GM21526 (cell line): ENCODE data around the gene UTS2B.

Experiments used
- ATAC-seq: cut with Tn5 transposase; IDR thresholded peaks from one replicate; pipeline ENCODE4 v1.9.1; 2021; ENCODE audit warnings: moderate library complexity; ENCODE audit not compliant: unreplicated experiment, low FRiP score

UTS2B gene

DNA sequence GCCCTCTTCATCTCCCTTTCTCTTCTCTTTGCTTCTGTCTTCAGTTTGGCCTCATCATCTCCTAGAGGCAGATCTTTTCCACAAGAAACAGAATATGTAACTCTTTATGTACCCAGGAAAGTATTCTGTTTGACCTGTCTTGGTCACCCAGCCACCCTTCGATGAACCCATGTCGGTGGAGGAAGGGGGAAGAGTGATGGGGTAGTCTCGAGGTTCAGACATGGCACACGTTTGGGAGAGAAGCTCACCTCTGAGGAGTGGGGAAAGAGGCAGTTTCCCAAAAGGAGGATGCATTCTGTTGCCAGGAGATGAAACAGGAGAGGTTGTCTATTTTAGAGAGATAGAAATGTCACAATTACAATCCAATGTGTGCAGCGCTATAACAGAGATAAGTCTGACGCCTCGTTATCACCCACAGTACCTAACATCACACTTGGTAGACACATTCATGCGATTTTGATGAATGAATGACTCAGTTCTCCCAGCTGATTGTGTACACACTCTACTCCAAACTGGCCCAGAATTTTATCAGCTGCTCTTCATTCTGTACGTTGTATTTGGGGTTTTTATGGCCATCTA lies 1.9 kb downstream of the UTS2B start:
- peak; percentile 5 for ATAC-seq

DNA sequence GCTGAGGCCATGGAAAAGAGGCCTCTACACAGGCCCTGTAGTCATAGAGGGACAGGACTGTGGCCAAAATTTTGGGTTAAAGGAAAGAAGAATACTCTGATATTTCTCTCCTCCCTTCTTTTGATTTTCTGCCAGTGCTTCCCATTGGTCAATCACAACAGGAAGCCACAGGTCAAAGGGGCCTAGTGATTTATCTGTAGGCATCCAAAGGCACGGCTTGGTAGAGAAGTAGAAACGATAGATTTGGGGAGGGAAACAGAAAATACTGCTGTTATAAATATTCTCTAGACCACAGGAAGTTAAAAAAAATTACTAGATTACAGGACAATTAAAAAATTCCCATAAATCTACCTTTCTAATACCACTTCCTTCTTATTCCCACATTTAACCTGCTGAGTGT lies 2.8 kb downstream of the UTS2B start:
- ATAC-seq: no peak

DNA sequence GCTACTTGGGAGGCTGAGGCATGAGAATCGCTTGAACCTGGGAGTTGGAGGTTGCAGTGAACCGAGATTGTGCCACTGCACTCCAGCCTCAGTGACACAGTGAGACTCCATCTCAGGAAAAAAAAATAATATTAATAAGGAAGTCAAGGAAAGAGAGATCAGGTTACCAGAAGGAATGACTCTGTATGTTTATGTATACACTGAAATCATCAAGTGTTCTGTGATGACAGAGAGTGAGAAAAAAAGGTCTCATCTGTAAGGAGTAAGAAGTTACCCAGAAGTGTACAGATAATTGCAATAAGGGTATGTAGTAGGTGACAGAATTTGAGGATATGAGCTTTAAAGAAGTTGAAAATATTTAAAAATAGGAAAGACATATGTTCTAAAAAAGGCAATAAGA lies 5.4 kb downstream of the UTS2B start:
- ATAC-seq: no peak

- no peak for ATAC-seq
These were observed 9.1 kb downstream of the UTS2B start for GRCh38 chr3:191321019-191321767.

DNA sequence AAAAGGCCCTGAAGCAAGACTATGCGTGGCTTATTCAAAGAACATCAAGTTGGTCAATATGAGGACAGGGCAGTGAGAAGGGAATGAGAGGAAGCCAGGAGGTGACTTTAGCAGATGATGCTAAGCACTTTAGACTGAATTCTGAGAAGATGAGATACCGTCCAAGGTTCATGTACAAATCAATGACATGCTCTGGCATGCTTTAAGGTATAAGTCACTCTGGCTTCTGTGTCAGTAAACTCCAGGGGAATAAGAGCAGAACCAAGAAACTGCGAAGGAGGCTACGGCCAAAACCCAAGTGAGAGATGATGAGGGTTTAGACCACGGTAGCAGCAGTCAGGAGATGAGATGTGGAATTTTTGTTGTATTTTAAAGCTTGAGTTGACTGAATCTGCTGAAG lies 10.0 kb downstream of the UTS2B start:
- ATAC-seq: no peak

GRCh38 chr3:191316876-191317603 lies 13.3 kb downstream of the UTS2B start:
- ATAC-seq: no peak

DNA sequence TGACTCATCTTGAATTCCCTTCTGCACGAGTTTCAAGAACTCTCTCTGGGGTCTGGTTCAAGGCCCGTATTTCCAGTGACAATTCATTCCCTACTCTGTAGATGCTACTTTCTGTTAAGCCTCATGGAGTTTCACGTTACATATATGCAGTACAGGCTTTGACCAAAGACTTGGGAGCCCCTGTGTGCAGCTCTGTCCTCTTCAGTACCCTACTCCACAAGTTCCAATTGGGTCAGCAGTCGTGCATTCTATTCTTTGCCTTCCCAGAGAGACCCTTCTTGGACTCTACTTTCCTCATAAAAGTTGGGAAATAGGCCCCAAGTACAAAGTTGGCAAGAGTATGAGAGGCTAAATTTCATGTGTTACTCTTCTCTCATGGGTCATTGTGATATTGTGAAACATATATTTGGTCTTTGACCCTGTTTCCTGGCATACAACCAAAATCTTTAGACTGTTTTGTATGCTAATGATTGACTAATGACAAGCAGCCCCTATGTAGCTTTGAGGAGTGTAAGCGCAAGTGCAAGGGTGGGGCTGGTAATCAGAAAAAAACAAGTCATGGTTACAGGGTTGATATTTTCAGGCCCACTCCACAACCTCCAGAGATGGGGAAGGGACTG lies 16.1 kb downstream of the UTS2B start:
- no peak for ATAC-seq

DNA sequence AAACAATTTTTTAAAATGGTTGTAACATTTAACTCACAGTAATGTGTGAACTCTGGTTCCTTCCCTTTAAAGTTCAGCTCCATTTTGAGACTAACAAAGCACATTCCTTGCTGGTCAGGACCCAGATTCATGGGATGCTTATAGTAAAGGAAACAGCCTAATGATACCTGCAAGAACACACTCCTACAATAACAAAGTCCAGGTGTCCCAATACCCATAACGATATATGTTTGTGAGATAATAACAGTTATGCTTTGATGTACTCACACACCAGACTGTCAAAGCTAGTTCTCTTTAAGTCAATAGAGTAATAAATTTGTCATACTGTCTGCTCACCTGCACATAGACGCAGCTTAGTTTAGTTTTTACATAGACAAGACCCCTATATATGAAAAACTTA lies 17.0 kb downstream of the UTS2B start:
- ATAC-seq: no peak

DNA sequence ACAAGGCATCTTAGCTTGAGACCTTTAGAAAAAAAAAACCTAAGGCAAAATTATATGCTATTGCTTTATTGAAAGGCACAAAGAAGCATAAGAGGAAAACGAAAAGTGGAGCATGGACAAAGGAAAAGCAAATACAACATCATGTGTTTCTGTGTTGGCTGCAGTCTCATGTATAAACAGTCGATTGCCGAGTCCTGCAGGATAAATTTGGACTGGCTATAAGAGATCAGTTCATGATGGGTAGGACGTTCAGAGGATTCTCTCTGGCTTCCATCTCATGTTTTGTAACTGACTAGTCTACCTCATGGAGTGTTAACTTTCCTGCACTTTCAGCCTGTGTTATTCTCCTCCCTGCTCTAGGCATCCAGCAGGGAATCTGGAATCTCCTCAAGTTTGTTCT lies 23.0 kb downstream of the UTS2B start:
- no peak for ATAC-seq

DNA sequence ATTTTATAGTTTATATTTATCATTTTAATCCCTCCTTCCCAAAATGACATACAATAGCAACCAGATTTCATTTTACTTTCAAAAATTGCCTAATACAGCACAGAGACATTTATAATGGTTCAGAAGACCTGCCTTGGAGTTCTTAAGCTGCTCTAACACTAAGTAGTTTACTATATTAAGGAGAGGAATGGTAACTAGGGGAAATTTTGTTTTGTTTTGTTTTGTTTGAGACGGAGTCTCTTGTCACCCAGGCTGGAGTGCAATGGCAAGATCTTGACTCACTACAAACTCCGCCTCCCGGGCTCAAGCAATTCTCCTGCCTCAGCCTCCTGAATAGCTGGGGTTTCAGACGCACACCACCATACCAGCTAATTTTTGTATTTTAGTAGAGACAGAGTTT lies 23.9 kb downstream of the UTS2B start:
- no peak for ATAC-seq

- no peak for ATAC-seq
These were observed 26.7 kb downstream of the UTS2B start for GRCh38 chr3:191303596-191303995.

GRCh38 chr3:191302451-191302850 lies 27.9 kb downstream of the UTS2B start:
- no peak for ATAC-seq

- ATAC-seq: no peak
These were observed 28.4 kb downstream of the UTS2B start for GRCh38 chr3:191301782-191302411.

DNA sequence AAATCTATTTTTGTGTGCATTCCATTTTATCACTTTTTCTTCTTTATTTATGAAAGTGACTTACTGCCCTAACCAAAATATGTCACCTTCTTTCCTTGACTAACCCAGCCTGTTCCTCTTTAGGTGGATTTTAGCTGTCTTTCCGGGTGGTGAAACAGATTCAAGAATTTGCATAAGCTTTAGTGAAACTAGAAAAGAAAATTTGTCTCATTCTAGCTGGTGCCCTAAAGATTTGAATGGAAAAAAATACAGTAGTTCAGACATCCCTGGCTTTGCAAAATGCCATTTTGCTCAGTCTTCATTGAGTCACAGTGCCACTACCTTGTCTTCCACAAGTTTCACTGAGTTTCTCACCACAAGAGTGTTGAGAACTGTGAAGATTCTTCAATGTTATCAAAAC lies 29.3 kb downstream of the UTS2B start:
- peak; percentile 76 for ATAC-seq

DNA sequence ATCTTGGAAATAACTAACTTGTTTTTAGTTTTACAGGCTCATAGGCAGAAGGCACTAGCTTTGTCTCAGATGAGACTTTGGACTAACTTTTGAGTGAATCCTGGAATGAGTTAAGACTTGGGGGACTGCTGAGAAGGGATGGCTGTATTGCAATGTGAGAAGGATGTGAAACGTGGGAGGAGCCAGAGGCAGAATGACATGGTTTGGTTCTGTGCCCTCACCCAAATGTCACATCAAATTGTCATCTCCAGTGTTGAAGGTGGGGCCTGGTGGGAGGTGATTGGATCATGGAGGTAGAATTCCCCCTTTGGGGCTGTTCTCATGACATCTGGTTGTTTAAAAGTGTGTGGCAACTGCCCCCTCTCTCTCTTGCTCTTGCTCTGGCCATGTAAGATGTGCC lies 29.9 kb downstream of the UTS2B start:
- peak; percentile 28 for ATAC-seq

- ATAC-seq: no peak
These were observed 31.5 kb downstream of the UTS2B start for GRCh38 chr3:191298846-191299245.

GRCh38 chr3:191296041-191296541 lies 34.2 kb downstream of the UTS2B start:
- ATAC-seq: peak; percentile 81

DNA sequence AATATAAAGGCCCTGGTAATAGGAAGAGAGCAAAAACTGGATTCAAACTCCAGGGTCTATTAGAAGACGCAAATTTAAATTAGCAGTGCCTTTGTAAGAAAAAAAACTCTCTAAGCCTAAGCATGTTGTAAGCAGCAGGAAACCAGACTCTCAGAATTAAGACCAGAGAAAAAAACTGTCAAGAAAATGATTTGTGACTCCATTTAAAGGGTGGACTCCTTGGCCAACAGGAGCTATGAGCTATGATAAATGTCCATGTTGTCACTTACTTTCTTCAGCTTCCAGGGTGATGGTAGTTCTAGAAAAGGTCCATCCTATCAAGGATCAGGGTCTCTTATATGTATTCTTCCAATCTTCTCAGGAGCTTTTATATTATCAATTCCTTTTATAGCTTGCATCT lies 36.0 kb downstream of the UTS2B start:
- ATAC-seq: no peak

GRCh38 chr3:191292243-191293015 lies 37.9 kb downstream of the UTS2B start:
- ATAC-seq: no peak
